ENCODE measurements around the gene GSTM4.

- TF ChIP-seq CTCF (IDR thresholded peaks at IDR 0.05), result no peak
- no peak for TF ChIP-seq EZH2 (IDR thresholded peaks at IDR 0.05; ENCODE audit: borderline replicate concordance, insufficient read depth, low read depth, low read length, poor library complexity, severe bottlenecking)
These were observed 3.5 kb upstream of the GSTM4 start for GRCh38 chr1:109652402-109652801.

Measured in B cell (primary cell).